ENCODE results near the gene LCN1. TPM values are rescaled to one million over a fixed set of nuclear protein-coding genes. Genes with fewer than 3 reads are reported as not detected.

LCN1 gene
- polyA plus RNA-seq, 3 donors: not detected

GRCh38 chr9:135512241-135512603 lies 9.0 kb upstream of the LCN1 start:
- no peaks in the 10 kb centered on the region for H3K79me2 ChIP-seq (ENCODE audit: insufficient read depth, low read length)
- Mint-ChIP-seq H3K27me3 (ENCODE audit: low read depth in 3 of 3) (peaks cover 5 to 13% (median 7%) of the 10 kb centered on the region in 3 donors), H3K9me3 (peaks cover 0 to 22% (median 11%) of the 10 kb centered on the region in 7 donors), H3K36me3 (no peaks in the 10 kb centered on the region), H3K4me3 (no peak overlapping the region), H3K4me1 (peaks cover 5% of the 10 kb centered on the region), H3K27ac (no peak overlapping the region)
- 86% methylated on average over 6 of the region's 10 CpGs for WGBS (ENCODE audit: insufficient coverage)
- H3K4me3 ChIP-seq (replicated peaks in 1 of 3; ENCODE audit: low read depth in 2 of 3, low read length in 3 of 3): no peak overlapping the region
- H3K4me2 ChIP-seq (replicated peaks; ENCODE audit: extremely low read depth, low read length, poor library complexity, severe bottlenecking): no peak overlapping the region
- DNase-seq: no peak
- no peaks in the 10 kb centered on the region for H4K20me1 ChIP-seq (ENCODE audit: insufficient read depth, low read length)
- no peaks in the 10 kb centered on the region for H3K4me1 ChIP-seq (ENCODE audit: control insufficient read depth in 1 of 2, insufficient read depth in 2 of 2, low read length in 2 of 2)
- H3K9me3 ChIP-seq (replicated peaks in 1 of 2; ENCODE audit: control insufficient read depth in 1 of 2, insufficient read depth in 1 of 2, low read length in 2 of 2): peaks cover 0 to 6% of the 10 kb centered on the region in 2 donors
- no peaks in the 10 kb centered on the region for H3K27me3 ChIP-seq (ENCODE audit: control insufficient read depth in 2 of 2, insufficient read depth in 2 of 2, low read length in 2 of 2)
- intact Hi-C loops (cut with micrococcal nuclease): no loop called here
- no peak for TF ChIP-seq CTCF (IDR thresholded peaks at IDR 0.05)
- H3K27ac ChIP-seq (ENCODE audit: low read depth in 1 of 2, low read length in 2 of 2): no peak overlapping the region
- H3K36me3 ChIP-seq (replicated peaks in 1 of 2; ENCODE audit: control insufficient read depth in 1 of 2, insufficient read depth in 2 of 2, low read length in 2 of 2): no peaks in the 10 kb centered on the region
- no peak overlapping the region for H3K9ac ChIP-seq (ENCODE audit: insufficient read depth, low read length, poor library complexity, severe bottlenecking)
- no peak overlapping the region for H2AFZ ChIP-seq (ENCODE audit: insufficient read depth, low read depth, low read length, poor library complexity, severe bottlenecking)

GRCh38 chr9:135512904-135513303 lies 8.3 kb upstream of the LCN1 start:
- H3K4me3 ChIP-seq (replicated peaks in 1 of 3; ENCODE audit: low read depth in 2 of 3, low read length in 3 of 3): no peak overlapping the region
- no peak overlapping the region for H3K27ac ChIP-seq (ENCODE audit: low read depth in 1 of 2, low read length in 2 of 2)
- H2AFZ ChIP-seq (ENCODE audit: insufficient read depth, low read depth, low read length, poor library complexity, severe bottlenecking): no peak overlapping the region
- H4K20me1 ChIP-seq (ENCODE audit: insufficient read depth, low read length): no peaks in the 10 kb centered on the region
- no peak overlapping the region for H3K4me2 ChIP-seq (replicated peaks; ENCODE audit: extremely low read depth, low read length, poor library complexity, severe bottlenecking)
- H3K79me2 ChIP-seq (ENCODE audit: insufficient read depth, low read length): no peaks in the 10 kb centered on the region
- no peaks in the 10 kb centered on the region for H3K27me3 ChIP-seq (ENCODE audit: control insufficient read depth in 2 of 2, insufficient read depth in 2 of 2, low read length in 2 of 2)
- DNase-seq: no peak
- Mint-ChIP-seq H3K4me1 (peaks cover 5% of the 10 kb centered on the region), H3K27me3 (ENCODE audit: low read depth in 3 of 3) (peaks cover 5 to 14% (median 9%) of the 10 kb centered on the region in 3 donors), H3K36me3 (no peaks in the 10 kb centered on the region), H3K27ac (no peak overlapping the region), H3K4me3 (peak overlapping the region in 1 of 2 donors; percentile 14), H3K9me3 (peaks cover 0 to 22% (median 11%) of the 10 kb centered on the region in 7 donors)
- H3K9ac ChIP-seq (ENCODE audit: insufficient read depth, low read length, poor library complexity, severe bottlenecking): no peak overlapping the region
- peaks cover 0 to 6% of the 10 kb centered on the region in 2 donors for H3K9me3 ChIP-seq (replicated peaks in 1 of 2; ENCODE audit: control insufficient read depth in 1 of 2, insufficient read depth in 1 of 2, low read length in 2 of 2)
- intact Hi-C loops (cut with micrococcal nuclease): no loop called here
- no peaks in the 10 kb centered on the region for H3K4me1 ChIP-seq (ENCODE audit: control insufficient read depth in 1 of 2, insufficient read depth in 2 of 2, low read length in 2 of 2)
- no peaks in the 10 kb centered on the region for H3K36me3 ChIP-seq (replicated peaks in 1 of 2; ENCODE audit: control insufficient read depth in 1 of 2, insufficient read depth in 2 of 2, low read length in 2 of 2)
- TF ChIP-seq CTCF (IDR thresholded peaks at IDR 0.05): no peak
- WGBS (ENCODE audit: insufficient coverage): 68% methylated on average over 4 of the region's 7 CpGs

Measured in CD14-positive monocyte (primary cell).